Measurements from ENCODE around the gene SAXO1. TPM values are rescaled to one million over a fixed set of nuclear protein-coding genes. Genes with fewer than 3 reads are reported as not detected.

The SAXO1 gene
- total and polyA plus RNA-seq, 4 donors: under 0.01 to 0.05 (median 0.01) TPM; not detected in 1

GRCh38 chr9:19000133-19000532 lies 32.9 kb downstream of the SAXO1 start:
- 75% methylated on average over 16 of the region's 16 CpGs for WGBS

More at GRCh38 chr9:19000133-19000532, 32.9 kb downstream of the SAXO1 start:
- Histone ChIP-seq H3K27ac (ENCODE audit: low read depth in 1 of 2, low read length in 2 of 2) (no peak overlapping the region), H3K9me3 (ENCODE audit: control insufficient read depth in 4 of 4, low read length in 3 of 4) (no peaks in the 10 kb centered on the region), H3K9ac (ENCODE audit: low read depth in 1 of 2, low read length in 2 of 2) (no peak overlapping the region), H3K4me1 (ENCODE audit: control insufficient read depth in 4 of 4, insufficient read depth in 4 of 4, low read length in 3 of 4) (no peaks in the 10 kb centered on the region), H3K4me3 (ENCODE audit: low read depth in 1 of 3, low read length in 3 of 3) (no peak overlapping the region), H3K27me3 (ENCODE audit: control insufficient read depth in 4 of 4, insufficient read depth in 4 of 4, low read length in 3 of 4) (no peaks in the 10 kb centered on the region), H3K36me3 (ENCODE audit: control insufficient read depth in 4 of 4, insufficient read depth in 3 of 4, low read depth in 1 of 4, low read length in 3 of 4) (no peaks in the 10 kb centered on the region)
- no peak for DNase-seq (ENCODE audit: low spot score)
- TF ChIP-seq CTCF (IDR thresholded peaks at IDR 0.05; ENCODE audit: low read depth, low read length, missing input control) (no peak), YY1 (IDR thresholded peaks at IDR 0.05) (no peak), RXRA (IDR thresholded peaks at IDR 0.05) (no peak), NR2F2 (IDR thresholded peaks at IDR 0.05) (no peak), SP1 (IDR thresholded peaks at IDR 0.05) (no peak), TAF1 (conservative IDR thresholded peaks at IDR 0.05) (no peak), HNF4A (conservative IDR thresholded peaks at IDR 0.05) (no peak), REST (IDR thresholded peaks at IDR 0.05) (no peak), FOXA2 (IDR thresholded peaks at IDR 0.05) (no peak), EGR1 (IDR thresholded peaks at IDR 0.05; ENCODE audit: low read depth in 2 of 2) (no peak), HNF4G (IDR thresholded peaks at IDR 0.05) (no peak)
- TF ChIP-seq, protein P1, sequence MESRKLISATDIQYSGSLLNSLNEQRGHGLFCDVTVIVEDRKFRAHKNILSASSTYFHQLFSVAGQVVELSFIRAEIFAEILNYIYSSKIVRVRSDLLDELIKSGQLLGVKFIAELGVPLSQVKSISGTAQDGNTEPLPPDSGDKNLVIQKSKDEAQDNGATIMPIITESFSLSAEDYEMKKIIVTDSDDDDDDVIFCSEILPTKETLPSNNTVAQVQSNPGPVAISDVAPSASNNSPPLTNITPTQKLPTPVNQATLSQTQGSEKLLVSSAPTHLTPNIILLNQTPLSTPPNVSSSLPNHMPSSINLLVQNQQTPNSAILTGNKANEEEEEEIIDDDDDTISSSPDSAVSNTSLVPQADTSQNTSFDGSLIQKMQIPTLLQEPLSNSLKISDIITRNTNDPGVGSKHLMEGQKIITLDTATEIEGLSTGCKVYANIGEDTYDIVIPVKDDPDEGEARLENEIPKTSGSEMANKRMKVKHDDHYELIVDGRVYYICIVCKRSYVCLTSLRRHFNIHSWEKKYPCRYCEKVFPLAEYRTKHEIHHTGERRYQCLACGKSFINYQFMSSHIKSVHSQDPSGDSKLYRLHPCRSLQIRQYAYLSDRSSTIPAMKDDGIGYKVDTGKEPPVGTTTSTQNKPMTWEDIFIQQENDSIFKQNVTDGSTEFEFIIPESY (IDR thresholded peaks at IDR 0.05): no peak
